Activated CD4-positive, alpha-beta T cell treated with anti-CD3 and anti-CD28 coated beads, Interleukin-2, amount 50 U/mL, for 48 hours (primary cell): ENCODE measurements around the gene TMEM259.
A peak's percentile ranks its signal among the peaks of the same experiment; 100 is the strongest.

Experiments used
- DNase-seq, 2 experiments: peaks; one replicate each; pipeline ENCODE4 v3.0.0-alpha.2; 2020

Gene TMEM259

GRCh38 chr19:982567-983170 lies 38.3 kb downstream of the TMEM259 start:
- peak; percentile 79 to 82 for DNase-seq

- no peak for DNase-seq
These were observed 40.6 kb downstream of the TMEM259 start for GRCh38 chr19:980133-980998.

- no peak for DNase-seq
These were observed 41.6 kb downstream of the TMEM259 start for GRCh38 chr19:979318-979741.

- DNase-seq: no peak
These were observed 43.9 kb downstream of the TMEM259 start for GRCh38 chr19:977058-977464.

GRCh38 chr19:976476-976875 lies 44.4 kb downstream of the TMEM259 start:
- no peak for DNase-seq

- no peak for DNase-seq
These were observed 46.2 kb downstream of the TMEM259 start for GRCh38 chr19:974564-975257.

GRCh38 chr19:973726-974563 lies 47.0 kb downstream of the TMEM259 start:
- DNase-seq: no peak

GRCh38 chr19:972281-972680 lies 48.6 kb downstream of the TMEM259 start:
- no peak for DNase-seq

- DNase-seq: no peak
These were observed 49.1 kb downstream of the TMEM259 start for GRCh38 chr19:971795-972194.

GRCh38 chr19:970695-971094 lies 50.2 kb downstream of the TMEM259 start:
- no peak for DNase-seq

- DNase-seq: no peak
These were observed 54.3 kb downstream of the TMEM259 start for GRCh38 chr19:966485-967088.

- no peak for DNase-seq
These were observed 55.9 kb downstream of the TMEM259 start for GRCh38 chr19:964761-965694.

- no peak for DNase-seq
These were observed 56.8 kb downstream of the TMEM259 start for GRCh38 chr19:964116-964520.

- DNase-seq: no peak
These were observed 57.4 kb downstream of the TMEM259 start for GRCh38 chr19:963486-963951.

GRCh38 chr19:962683-963400 lies 58.1 kb downstream of the TMEM259 start:
- DNase-seq: no peak

GRCh38 chr19:961866-962620 lies 58.9 kb downstream of the TMEM259 start:
- no peak for DNase-seq

GRCh38 chr19:960601-960938 lies 60.4 kb downstream of the TMEM259 start:
- DNase-seq: no peak

- DNase-seq: no peak
These were observed 60.9 kb downstream of the TMEM259 start for GRCh38 chr19:960020-960419.
